GM23338 (cell line): ENCODE results near the gene SYNGR3.

Source experiments
- CREB1 ChIP-seq: fragments of 250-450 bp; sonication (Bioruptor Pico); IDR thresholded peaks from 2 replicates; pipeline ENCODE4 v1.5.0; 2020; ENCODE audit warnings: low read depth, mild to moderate bottlenecking, moderate library complexity
- EZH2 ChIP-seq: fragments of 200-600 bp; sonication (generic); IDR thresholded peaks from one replicate; pipeline ENCODE4 v1.8.0; 2017; ENCODE audit warnings: antibody characterized with exemption, mild to moderate bottlenecking, low read depth; ENCODE audit not compliant: unreplicated experiment
- EZH2phosphoT487 ChIP-seq: fragments of 200-600 bp; sonication (generic); IDR thresholded peaks from one replicate; pipeline ENCODE4 v1.8.1; 2018; ENCODE audit warnings: antibody characterized with exemption; ENCODE audit not compliant: unreplicated experiment
- JUNB ChIP-seq: IDR thresholded peaks from one replicate; pipeline ENCODE4 v1.6.1; 2016; ENCODE audit warnings: antibody characterized with exemption; ENCODE audit not compliant: unreplicated experiment
- POLR2AphosphoS5 ChIP-seq: IDR thresholded peaks from 2 replicates; pipeline ENCODE4 v1.6.1; 2016; ENCODE audit warnings: antibody characterized with exemption, low read depth
- ZNF114 ChIP-seq: fragments of 250-450 bp; sonication (Bioruptor Pico); IDR thresholded peaks from 2 replicates; pipeline ENCODE4 v1.5.0; 2020; ENCODE audit warnings: mild to moderate bottlenecking, moderate library complexity
- ZNF331 ChIP-seq: fragments of 250-450 bp; sonication (Bioruptor Pico); IDR thresholded peaks from 2 replicates; pipeline ENCODE4 v1.5.0; 2020; ENCODE audit warnings: low read depth, mild to moderate bottlenecking, moderate library complexity
- TF ChIP-seq, protein P1 (sequence below), 2 experiments: fragments of 200-600 bp in 1 of 2; sonication (generic) in 1 of 2; conservative IDR thresholded peaks; 2 replicates each; pipeline versions ENCODE4 v1.5.1 to v1.6.1; 2016 to 2017; ENCODE audit warnings: antibody characterized with exemption in 2 of 2, low read depth in 2 of 2, mild to moderate bottlenecking in 2 of 2, moderate library complexity in 1 of 2
- TF ChIP-seq, protein P2 (sequence below): IDR thresholded peaks from one replicate; pipeline ENCODE4 v1.6.1; 2018; ENCODE audit warnings: antibody characterized with exemption; ENCODE audit not compliant: unreplicated experiment
- TF ChIP-seq, protein P3 (sequence below): IDR thresholded peaks from 2 replicates; pipeline ENCODE4 v1.6.1; 2016; ENCODE audit warnings: antibody characterized with exemption

DNA sequence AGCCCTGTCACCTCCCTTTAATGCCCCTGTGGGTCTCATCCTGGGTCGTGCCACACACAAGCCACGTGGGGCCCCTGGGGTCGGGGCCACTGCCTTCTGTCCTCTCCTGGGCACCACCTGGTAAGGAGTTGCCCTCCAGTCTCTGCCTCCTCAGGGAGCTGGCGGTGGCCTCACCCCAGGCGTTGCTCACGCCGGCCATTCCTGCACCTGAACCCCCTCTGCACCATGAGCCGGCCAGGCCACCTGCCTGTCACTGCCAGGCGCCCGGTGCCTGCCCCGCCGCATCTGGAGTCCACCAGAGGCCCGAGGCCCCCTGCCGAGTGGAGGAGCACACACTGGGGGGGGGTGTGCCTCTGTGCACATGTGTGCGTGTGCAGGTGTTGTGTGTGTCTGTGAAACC, 47.3 kb downstream of the SYNGR3 start:
- TF ChIP-seq, protein P1, sequence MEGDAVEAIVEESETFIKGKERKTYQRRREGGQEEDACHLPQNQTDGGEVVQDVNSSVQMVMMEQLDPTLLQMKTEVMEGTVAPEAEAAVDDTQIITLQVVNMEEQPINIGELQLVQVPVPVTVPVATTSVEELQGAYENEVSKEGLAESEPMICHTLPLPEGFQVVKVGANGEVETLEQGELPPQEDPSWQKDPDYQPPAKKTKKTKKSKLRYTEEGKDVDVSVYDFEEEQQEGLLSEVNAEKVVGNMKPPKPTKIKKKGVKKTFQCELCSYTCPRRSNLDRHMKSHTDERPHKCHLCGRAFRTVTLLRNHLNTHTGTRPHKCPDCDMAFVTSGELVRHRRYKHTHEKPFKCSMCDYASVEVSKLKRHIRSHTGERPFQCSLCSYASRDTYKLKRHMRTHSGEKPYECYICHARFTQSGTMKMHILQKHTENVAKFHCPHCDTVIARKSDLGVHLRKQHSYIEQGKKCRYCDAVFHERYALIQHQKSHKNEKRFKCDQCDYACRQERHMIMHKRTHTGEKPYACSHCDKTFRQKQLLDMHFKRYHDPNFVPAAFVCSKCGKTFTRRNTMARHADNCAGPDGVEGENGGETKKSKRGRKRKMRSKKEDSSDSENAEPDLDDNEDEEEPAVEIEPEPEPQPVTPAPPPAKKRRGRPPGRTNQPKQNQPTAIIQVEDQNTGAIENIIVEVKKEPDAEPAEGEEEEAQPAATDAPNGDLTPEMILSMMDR (conservative IDR thresholded peaks at IDR 0.05; ENCODE audit: low read depth in 2 of 2): no peak
- TF ChIP-seq POLR2AphosphoS5 (no peak), EZH2 (no peak), EZH2phosphoT487 (no peak), CREB1 (CRISPR knock-in tag) (no peak), ZNF331 (CRISPR knock-in tag) (no peak), JUNB (no peak), ZNF114 (CRISPR knock-in tag) (no peak)
- TF ChIP-seq, protein P2, sequence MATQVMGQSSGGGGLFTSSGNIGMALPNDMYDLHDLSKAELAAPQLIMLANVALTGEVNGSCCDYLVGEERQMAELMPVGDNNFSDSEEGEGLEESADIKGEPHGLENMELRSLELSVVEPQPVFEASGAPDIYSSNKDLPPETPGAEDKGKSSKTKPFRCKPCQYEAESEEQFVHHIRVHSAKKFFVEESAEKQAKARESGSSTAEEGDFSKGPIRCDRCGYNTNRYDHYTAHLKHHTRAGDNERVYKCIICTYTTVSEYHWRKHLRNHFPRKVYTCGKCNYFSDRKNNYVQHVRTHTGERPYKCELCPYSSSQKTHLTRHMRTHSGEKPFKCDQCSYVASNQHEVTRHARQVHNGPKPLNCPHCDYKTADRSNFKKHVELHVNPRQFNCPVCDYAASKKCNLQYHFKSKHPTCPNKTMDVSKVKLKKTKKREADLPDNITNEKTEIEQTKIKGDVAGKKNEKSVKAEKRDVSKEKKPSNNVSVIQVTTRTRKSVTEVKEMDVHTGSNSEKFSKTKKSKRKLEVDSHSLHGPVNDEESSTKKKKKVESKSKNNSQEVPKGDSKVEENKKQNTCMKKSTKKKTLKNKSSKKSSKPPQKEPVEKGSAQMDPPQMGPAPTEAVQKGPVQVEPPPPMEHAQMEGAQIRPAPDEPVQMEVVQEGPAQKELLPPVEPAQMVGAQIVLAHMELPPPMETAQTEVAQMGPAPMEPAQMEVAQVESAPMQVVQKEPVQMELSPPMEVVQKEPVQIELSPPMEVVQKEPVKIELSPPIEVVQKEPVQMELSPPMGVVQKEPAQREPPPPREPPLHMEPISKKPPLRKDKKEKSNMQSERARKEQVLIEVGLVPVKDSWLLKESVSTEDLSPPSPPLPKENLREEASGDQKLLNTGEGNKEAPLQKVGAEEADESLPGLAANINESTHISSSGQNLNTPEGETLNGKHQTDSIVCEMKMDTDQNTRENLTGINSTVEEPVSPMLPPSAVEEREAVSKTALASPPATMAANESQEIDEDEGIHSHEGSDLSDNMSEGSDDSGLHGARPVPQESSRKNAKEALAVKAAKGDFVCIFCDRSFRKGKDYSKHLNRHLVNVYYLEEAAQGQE: no peak
- TF ChIP-seq, protein P3, sequence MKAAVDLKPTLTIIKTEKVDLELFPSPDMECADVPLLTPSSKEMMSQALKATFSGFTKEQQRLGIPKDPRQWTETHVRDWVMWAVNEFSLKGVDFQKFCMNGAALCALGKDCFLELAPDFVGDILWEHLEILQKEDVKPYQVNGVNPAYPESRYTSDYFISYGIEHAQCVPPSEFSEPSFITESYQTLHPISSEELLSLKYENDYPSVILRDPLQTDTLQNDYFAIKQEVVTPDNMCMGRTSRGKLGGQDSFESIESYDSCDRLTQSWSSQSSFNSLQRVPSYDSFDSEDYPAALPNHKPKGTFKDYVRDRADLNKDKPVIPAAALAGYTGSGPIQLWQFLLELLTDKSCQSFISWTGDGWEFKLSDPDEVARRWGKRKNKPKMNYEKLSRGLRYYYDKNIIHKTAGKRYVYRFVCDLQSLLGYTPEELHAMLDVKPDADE: no peak
